ENCODE measurements around the gene NDRG2.

NDRG2 gene

GRCh38 chr14:21066882-21067502, 42.1 kb upstream of the NDRG2 start:
- no peaks in the 10 kb centered on the region for H3K79me2 ChIP-seq (ENCODE audit: insufficient read depth, low read length)
- H3K4me3 ChIP-seq (ENCODE audit: insufficient read depth, low read length, poor library complexity, severe bottlenecking): no peak overlapping the region
- no peak overlapping the region for H3K27ac ChIP-seq (ENCODE audit: low read depth, low read length)
- H3K9ac ChIP-seq (ENCODE audit: low read length): no peak overlapping the region
- no peak overlapping the region for H2AFZ ChIP-seq (ENCODE audit: low read depth, low read length, severe bottlenecking)
- no peaks in the 10 kb centered on the region for H3K36me3 ChIP-seq (ENCODE audit: low read length)
- H3K9me3 ChIP-seq (ENCODE audit: insufficient read depth, low read length): no peaks in the 10 kb centered on the region
- no peak overlapping the region for H3K4me2 ChIP-seq (ENCODE audit: low read depth, low read length, poor library complexity, severe bottlenecking)
- H3K9me2 ChIP-seq (replicated peaks; ENCODE audit: insufficient read depth, low read length): no peaks in the 10 kb centered on the region
- no peaks in the 10 kb centered on the region for H4K20me1 ChIP-seq (ENCODE audit: low read depth, low read length)
- no peaks in the 10 kb centered on the region for H3F3A ChIP-seq (ENCODE audit: insufficient read depth)
- TF ChIP-seq, protein P1, sequence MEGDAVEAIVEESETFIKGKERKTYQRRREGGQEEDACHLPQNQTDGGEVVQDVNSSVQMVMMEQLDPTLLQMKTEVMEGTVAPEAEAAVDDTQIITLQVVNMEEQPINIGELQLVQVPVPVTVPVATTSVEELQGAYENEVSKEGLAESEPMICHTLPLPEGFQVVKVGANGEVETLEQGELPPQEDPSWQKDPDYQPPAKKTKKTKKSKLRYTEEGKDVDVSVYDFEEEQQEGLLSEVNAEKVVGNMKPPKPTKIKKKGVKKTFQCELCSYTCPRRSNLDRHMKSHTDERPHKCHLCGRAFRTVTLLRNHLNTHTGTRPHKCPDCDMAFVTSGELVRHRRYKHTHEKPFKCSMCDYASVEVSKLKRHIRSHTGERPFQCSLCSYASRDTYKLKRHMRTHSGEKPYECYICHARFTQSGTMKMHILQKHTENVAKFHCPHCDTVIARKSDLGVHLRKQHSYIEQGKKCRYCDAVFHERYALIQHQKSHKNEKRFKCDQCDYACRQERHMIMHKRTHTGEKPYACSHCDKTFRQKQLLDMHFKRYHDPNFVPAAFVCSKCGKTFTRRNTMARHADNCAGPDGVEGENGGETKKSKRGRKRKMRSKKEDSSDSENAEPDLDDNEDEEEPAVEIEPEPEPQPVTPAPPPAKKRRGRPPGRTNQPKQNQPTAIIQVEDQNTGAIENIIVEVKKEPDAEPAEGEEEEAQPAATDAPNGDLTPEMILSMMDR (IDR thresholded peaks at IDR 0.05; ENCODE audit: insufficient read depth, low read length, poor library complexity, severe bottlenecking): peak; percentile 16
- no peak for TF ChIP-seq EZH2phosphoT487 (conservative IDR thresholded peaks at IDR 0.05; ENCODE audit: low read length)
- H3K27me3 ChIP-seq (ENCODE audit: low read length): no peaks in the 10 kb centered on the region

DNA sequence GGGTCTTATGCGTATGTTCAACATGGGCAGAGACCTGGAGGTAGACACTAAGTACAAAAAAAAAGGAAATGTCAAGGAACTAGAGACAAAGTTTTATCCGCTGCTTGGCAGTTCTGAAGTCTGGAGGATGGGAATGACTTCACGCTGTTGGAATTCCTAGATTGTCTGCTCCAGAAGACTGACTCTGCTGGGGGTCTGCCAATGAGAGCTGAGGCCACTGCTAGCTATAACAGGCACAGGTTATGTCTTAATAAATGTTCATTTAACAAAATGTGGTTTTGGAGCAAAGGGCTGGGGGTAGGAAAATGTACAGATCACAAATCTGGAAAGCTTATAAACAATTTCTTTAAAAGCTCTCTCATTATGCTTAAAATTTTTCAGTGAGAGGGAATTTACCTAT, 38.6 kb upstream of the NDRG2 start:
- Histone ChIP-seq H3F3A (ENCODE audit: insufficient read depth) (no peaks in the 10 kb centered on the region), H3K27me3 (ENCODE audit: low read length) (no peaks in the 10 kb centered on the region), H3K4me2 (ENCODE audit: low read depth, low read length, poor library complexity, severe bottlenecking) (no peak overlapping the region), H3K9me3 (ENCODE audit: insufficient read depth, low read length) (no peaks in the 10 kb centered on the region), H3K79me2 (ENCODE audit: insufficient read depth, low read length) (no peaks in the 10 kb centered on the region), H3K9me2 (replicated peaks; ENCODE audit: insufficient read depth, low read length) (no peaks in the 10 kb centered on the region), H2AFZ (ENCODE audit: low read depth, low read length, severe bottlenecking) (no peak overlapping the region), H3K4me3 (ENCODE audit: insufficient read depth, low read length, poor library complexity, severe bottlenecking) (no peak overlapping the region), H3K36me3 (ENCODE audit: low read length) (no peaks in the 10 kb centered on the region), H3K27ac (ENCODE audit: low read depth, low read length) (no peak overlapping the region), H3K9ac (ENCODE audit: low read length) (no peak overlapping the region), H4K20me1 (ENCODE audit: low read depth, low read length) (no peaks in the 10 kb centered on the region)
- TF ChIP-seq, protein P1 (IDR thresholded peaks at IDR 0.05; ENCODE audit: insufficient read depth, low read length, poor library complexity, severe bottlenecking): no peak
- no peak for TF ChIP-seq EZH2phosphoT487 (conservative IDR thresholded peaks at IDR 0.05; ENCODE audit: low read length)

DNA sequence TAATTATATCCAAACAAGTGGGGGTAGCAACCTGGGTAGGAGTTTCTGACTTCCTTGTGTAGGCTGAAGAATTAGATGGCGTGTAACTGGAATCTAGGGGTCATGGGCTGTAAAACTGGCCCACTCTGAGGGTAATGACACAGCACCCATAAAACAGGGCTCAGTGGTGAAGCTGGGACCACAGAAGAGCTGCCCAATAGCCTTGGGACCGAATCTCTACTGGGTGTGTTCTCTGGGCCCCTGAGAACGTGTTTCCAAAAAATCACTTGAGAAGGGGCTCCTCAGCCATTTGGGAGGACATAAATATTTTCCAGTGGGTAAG, 36.4 kb upstream of the NDRG2 start:
- Histone ChIP-seq H3K27me3 (ENCODE audit: low read length) (no peaks in the 10 kb centered on the region), H3K27ac (ENCODE audit: low read depth, low read length) (no peak overlapping the region), H3K9me3 (ENCODE audit: insufficient read depth, low read length) (no peaks in the 10 kb centered on the region), H3F3A (ENCODE audit: insufficient read depth) (no peaks in the 10 kb centered on the region), H3K9ac (ENCODE audit: low read length) (no peak overlapping the region), H3K4me3 (ENCODE audit: insufficient read depth, low read length, poor library complexity, severe bottlenecking) (no peak overlapping the region), H3K36me3 (ENCODE audit: low read length) (no peaks in the 10 kb centered on the region), H3K4me2 (ENCODE audit: low read depth, low read length, poor library complexity, severe bottlenecking) (no peak overlapping the region), H2AFZ (ENCODE audit: low read depth, low read length, severe bottlenecking) (no peak overlapping the region), H3K9me2 (replicated peaks; ENCODE audit: insufficient read depth, low read length) (no peaks in the 10 kb centered on the region), H3K79me2 (ENCODE audit: insufficient read depth, low read length) (no peaks in the 10 kb centered on the region), H4K20me1 (ENCODE audit: low read depth, low read length) (no peaks in the 10 kb centered on the region)
- TF ChIP-seq, protein P1 (IDR thresholded peaks at IDR 0.05; ENCODE audit: insufficient read depth, low read length, poor library complexity, severe bottlenecking): no peak
- no peak for TF ChIP-seq EZH2phosphoT487 (conservative IDR thresholded peaks at IDR 0.05; ENCODE audit: low read length)
